Measurements from ENCODE around the gene MAP7. TPM values are rescaled to one million over a fixed set of nuclear protein-coding genes. Genes with fewer than 3 reads are reported as not detected.

Gene MAP7
- 1 to 10 TPM; 1.2 to 3.3 (median 1.6) TPM for total RNA-seq
- polyA plus RNA-seq: 10 to 100 TPM; 22.1 to 33.5 (median 26.4) TPM

- no peaks in the 10 kb centered on the region for H3K9me3 ChIP-seq
- 1 to 2% methylated on average over 79 of the region's 79 CpGs for WGBS, 2 donors
- H3K27ac ChIP-seq: peak within 1 kb of the TSS in 2 of 4 donors; percentile 42 to 49
- TF ChIP-seq EP300 (IDR thresholded peaks at IDR 0.05) (no peak), POLR2A (IDR thresholded peaks at IDR 0.05) (no peak), CTCF (IDR thresholded peaks at IDR 0.05) (peak in 2 of 4 experiments; percentile 44 to 75)
- intact Hi-C loops (cut with DNase I): no loop called here
- H3K4me1 ChIP-seq: peaks cover 0 to 19% (median 16%) of the 10 kb centered on the region in 4 donors
- H3K4me3 ChIP-seq: peak within 1 kb of the TSS; percentile 44 to 81 (median 66)
- H3K27me3 ChIP-seq: peaks cover 4 to 65% (median 30%) of the 10 kb centered on the region in 3 donors
- no peaks in the 10 kb centered on the region for H3K36me3 ChIP-seq
- DNase-seq: peak; percentile 70
Observed at GRCh38 chr6:136550330-136551071, at the start of gene MAP7. TSS of gene MAP7 (minus strand) at chr6:136550422. CDS start at chr6:136550408, 14 bp downstream.

GRCh38 chr6:136599329-136600011 lies 49.2 kb upstream of the MAP7 start:
- intact Hi-C loops (cut with DNase I): loop anchor here (5.0 kb wide), 1 partner anchor 43 kb away; no protein-coding TSS in a partner anchor
- no peaks in the 10 kb centered on the region for H3K9me3 ChIP-seq
- peaks cover 0 to 32% (median 30%) of the 10 kb centered on the region in 4 donors for H3K4me1 ChIP-seq
- no peaks in the 10 kb centered on the region for H3K36me3 ChIP-seq
- DNase-seq: no peak
- WGBS, 2 donors: 87 to 92% methylated on average over 10 of the region's 10 CpGs
- no peak overlapping the region for H3K4me3 ChIP-seq
- no peak for TF ChIP-seq CTCF (IDR thresholded peaks at IDR 0.05)
- TF ChIP-seq POLR2A (IDR thresholded peaks at IDR 0.05): no peak
- no peaks in the 10 kb centered on the region for H3K27me3 ChIP-seq
- peak overlapping the region; percentile 25 to 62 (median 54) for H3K27ac ChIP-seq

- WGBS, 2 donors: 95 to 97% methylated on average over 3 of the region's 3 CpGs
- H3K27me3 ChIP-seq: no peaks in the 10 kb centered on the region
- no peak for TF ChIP-seq EP300 (IDR thresholded peaks at IDR 0.05)
- no peak for TF ChIP-seq POLR2A (IDR thresholded peaks at IDR 0.05)
- TF ChIP-seq POLR2AphosphoS5 (IDR thresholded peaks at IDR 0.05): no peak
- no peak for TF ChIP-seq CTCF (IDR thresholded peaks at IDR 0.05)
- H3K36me3 ChIP-seq: no peaks in the 10 kb centered on the region
- peaks cover 0 to 32% (median 30%) of the 10 kb centered on the region in 4 donors for H3K4me1 ChIP-seq
- H3K4me3 ChIP-seq: no peak overlapping the region
- no peak overlapping the region for H3K27ac ChIP-seq
- DNase-seq: no peak
- no peaks in the 10 kb centered on the region for H3K9me3 ChIP-seq
- intact Hi-C loops (cut with DNase I): no loop called here
Observed at GRCh38 chr6:136598048-136598447, 47.8 kb upstream of the MAP7 start.

GRCh38 chr6:136594671-136595070 lies 44.4 kb upstream of the MAP7 start:
- H3K36me3 ChIP-seq: peaks cover 0 to 16% (median 1%) of the 10 kb centered on the region in 4 donors

More at GRCh38 chr6:136594671-136595070, 44.4 kb upstream of the MAP7 start:
- Histone ChIP-seq H3K4me1 (peaks cover 0 to 10% (median 8%) of the 10 kb centered on the region in 4 donors), H3K27me3 (no peaks in the 10 kb centered on the region), H3K9me3 (no peaks in the 10 kb centered on the region), H3K27ac (no peak overlapping the region), H3K4me3 (no peak overlapping the region)
- intact Hi-C loops (cut with DNase I): no loop called here
- no peak for TF ChIP-seq POLR2A (IDR thresholded peaks at IDR 0.05)
- TF ChIP-seq EP300 (IDR thresholded peaks at IDR 0.05): no peak
- no peak for TF ChIP-seq CTCF (IDR thresholded peaks at IDR 0.05)
- TF ChIP-seq POLR2AphosphoS5 (IDR thresholded peaks at IDR 0.05): no peak
- WGBS, 2 donors: 95 to 96% methylated on average over 8 of the region's 8 CpGs
- no peak for DNase-seq
